SH-SY5Y (cell line): ENCODE results near the gene RSL24D1.

Source experiments
- GATA2 ChIP-seq: IDR thresholded peaks from 2 replicates; pipeline ENCODE4 v1.6.1; 2011; ENCODE audit warnings: mild to moderate bottlenecking, low read depth, low read length
- GATA3 ChIP-seq: IDR thresholded peaks from 2 replicates; pipeline ENCODE4 v1.6.1; 2011; ENCODE audit warnings: low read depth, mild to moderate bottlenecking, low read length, moderate library complexity

DNA sequence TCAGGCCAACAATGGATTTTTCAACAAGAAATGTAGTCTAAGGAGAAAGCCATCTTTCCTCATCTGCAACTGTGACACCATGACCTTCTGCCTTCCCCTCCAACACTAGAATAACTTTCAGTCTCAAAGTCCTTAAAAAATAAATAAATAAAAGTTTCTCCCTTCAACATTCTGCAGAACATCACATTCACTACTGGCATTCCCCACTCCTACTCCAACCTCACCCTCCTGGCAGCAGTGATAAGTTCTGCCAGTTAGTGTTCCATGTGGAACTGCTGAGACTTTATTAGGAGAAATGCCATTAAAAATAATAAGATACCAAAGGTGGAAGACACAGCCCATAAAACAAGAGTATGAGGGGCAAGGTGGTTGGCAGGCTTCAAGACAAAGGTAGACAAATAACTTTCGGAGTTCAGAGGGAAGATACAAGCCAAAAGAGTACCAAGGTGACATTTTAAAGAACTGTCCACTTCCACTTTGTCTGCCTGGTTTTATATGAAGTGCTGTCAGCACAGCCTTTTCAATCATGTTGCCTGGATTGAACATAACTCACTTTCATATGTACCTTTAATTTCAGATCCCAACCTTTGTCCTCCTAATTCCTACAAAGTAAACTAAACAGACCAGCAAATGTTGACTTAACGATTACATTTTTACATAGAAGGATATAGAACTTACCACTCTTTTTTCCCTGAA, 37.5 kb upstream of the RSL24D1 start:
- TF ChIP-seq GATA3 (no peak), GATA2 (no peak)
